Measurements from ENCODE around the gene PRPH2.

PRPH2 gene

GRCh38 chr6:42702200-42702599, 20.2 kb downstream of the PRPH2 start:
- TF ChIP-seq CTCF (IDR thresholded peaks at IDR 0.05) = no peak

GRCh38 chr6:42698217-42698616, 24.2 kb downstream of the PRPH2 start:
- H3K27ac ChIP-seq = no peak overlapping the region
- DNase-seq (ENCODE audit: low spot score) = no peak
- no peak overlapping the region for H3K4me3 ChIP-seq
- no peak for TF ChIP-seq CTCF (IDR thresholded peaks at IDR 0.05)

More at GRCh38 chr6:42702200-42702599, 20.2 kb downstream of the PRPH2 start:
- H3K27ac ChIP-seq = no peak overlapping the region
- no peak overlapping the region for H3K4me3 ChIP-seq
- DNase-seq (ENCODE audit: low spot score) = no peak

GRCh38 chr6:42697268-42697655, 25.1 kb downstream of the PRPH2 start:
- no peak overlapping the region for H3K4me3 ChIP-seq
- TF ChIP-seq CTCF (IDR thresholded peaks at IDR 0.05) = no peak
- H3K27ac ChIP-seq = no peak overlapping the region
- no peak for DNase-seq (ENCODE audit: low spot score)

GRCh38 chr6:42696526-42697267, 25.7 kb downstream of the PRPH2 start:
- no peak for TF ChIP-seq CTCF (IDR thresholded peaks at IDR 0.05)
- Histone ChIP-seq H3K27ac (peak overlapping the region in 1 of 2 donors; percentile 51), H3K4me3 (no peak overlapping the region)
- no peak for DNase-seq (ENCODE audit: low spot score)

GRCh38 chr6:42694586-42694985, 27.8 kb downstream of the PRPH2 start:
- no peak for TF ChIP-seq CTCF (IDR thresholded peaks at IDR 0.05)
- no peak for DNase-seq (ENCODE audit: low spot score)
- H3K27ac ChIP-seq = peak overlapping the region in 1 of 2 donors; percentile 48
- H3K4me3 ChIP-seq = no peak overlapping the region

GRCh38 chr6:42693725-42694323, 28.6 kb downstream of the PRPH2 start:
- Histone ChIP-seq H3K4me3 (no peak overlapping the region), H3K27ac (peak overlapping the region in 1 of 2 donors; percentile 48)
- no peak for DNase-seq (ENCODE audit: low spot score)
- no peak for TF ChIP-seq CTCF (IDR thresholded peaks at IDR 0.05)

Data from coronary artery (tissue), 2 donors.